Parathyroid adenoma (tissue), 2 donors: ENCODE data around the gene EPS8L2.

Source experiments
- H2AFZ ChIP-seq: fragments of 300-600 bp; sonication (generic); one replicate; pipeline ENCODE4 v1.7.0; 2017; ENCODE audit warnings: antibody characterized with exemption, mild to moderate bottlenecking
- H3K27ac ChIP-seq: fragments of 300-600 bp; sonication (generic); one replicate; pipeline ENCODE4 v1.7.0; 2017
- H3K27me3 ChIP-seq: fragments of 300-600 bp; sonication (generic); one replicate; pipeline ENCODE4 v1.7.0; 2017; ENCODE audit warnings: low read length; ENCODE audit not compliant: control insufficient read depth, insufficient read depth
- H3K36me3 ChIP-seq: fragments of 300-600 bp; sonication (generic); one replicate; pipeline ENCODE4 v1.7.0; 2017; ENCODE audit warnings: low read length; ENCODE audit not compliant: control insufficient read depth, insufficient read depth
- H3K4me1 ChIP-seq: fragments of 300-600 bp; sonication (generic); one replicate; pipeline ENCODE4 v1.7.0; 2017; ENCODE audit warnings: control low read depth
- H3K4me2 ChIP-seq: fragments of 300-600 bp; sonication (generic); one replicate; pipeline ENCODE4 v1.7.0; 2017; ENCODE audit warnings: low read length
- H3K4me3 ChIP-seq: fragments of 300-600 bp; sonication (generic); one replicate; pipeline ENCODE4 v1.7.0; 2017; ENCODE audit warnings: low read depth, low read length
- H3K79me2 ChIP-seq: fragments of 300-600 bp; sonication (generic); one replicate; pipeline ENCODE4 v1.7.0; 2017; ENCODE audit warnings: control low read depth
- H3K9ac ChIP-seq: fragments of 300-600 bp; sonication (generic); one replicate; pipeline ENCODE4 v1.7.0; 2017; ENCODE audit warnings: mild to moderate bottlenecking
- H3K9me3 ChIP-seq: fragments of 300-600 bp; sonication (generic); one replicate; pipeline ENCODE4 v1.7.0; 2017; ENCODE audit warnings: low read length; ENCODE audit not compliant: control insufficient read depth
- TF ChIP-seq, protein P1 (sequence below): fragments of 300-600 bp; sonication (generic); IDR thresholded peaks from one replicate; pipeline ENCODE4 v1.7.0; 2017; ENCODE audit warnings: antibody characterized with exemption, mild to moderate bottlenecking
- donor health status: primary hyperparathyroidism.

Gene EPS8L2

DNA sequence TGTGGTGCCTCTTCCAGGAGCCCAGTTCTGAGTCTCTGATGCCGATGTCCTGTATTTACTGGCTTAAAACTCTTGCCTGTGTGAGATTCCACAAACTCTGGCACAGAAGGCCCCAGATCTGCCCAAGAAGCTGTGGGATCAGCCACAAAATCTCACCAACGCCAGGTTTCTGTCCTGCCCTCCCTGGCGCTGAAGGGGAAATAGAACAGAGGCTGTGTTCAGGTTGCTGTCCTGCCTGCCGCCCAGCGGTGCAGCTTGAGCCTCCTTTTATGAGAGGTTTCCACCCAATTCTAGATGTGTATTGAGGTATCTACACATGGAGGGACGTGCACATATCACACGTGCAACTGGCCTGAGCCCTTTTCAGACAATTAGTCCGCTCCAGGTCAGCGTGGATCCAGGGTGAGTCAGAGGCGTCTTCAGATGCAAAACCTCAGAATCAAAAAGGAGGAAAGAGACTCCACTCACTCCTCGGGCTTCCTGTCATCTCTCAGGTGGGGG, 8.2 kb upstream of the EPS8L2 start:
- Histone ChIP-seq H3K27me3 (no peaks in the 10 kb centered on the region), H3K9ac (no peak overlapping the region), H3K79me2 (no peaks in the 10 kb centered on the region), H3K4me2 (no peak overlapping the region), H3K36me3 (no peaks in the 10 kb centered on the region), H2AFZ (no peak overlapping the region), H3K4me3 (no peak overlapping the region), H3K27ac (no peak overlapping the region), H3K9me3 (no peaks in the 10 kb centered on the region), H3K4me1 (no peaks in the 10 kb centered on the region)
- TF ChIP-seq, protein P1, sequence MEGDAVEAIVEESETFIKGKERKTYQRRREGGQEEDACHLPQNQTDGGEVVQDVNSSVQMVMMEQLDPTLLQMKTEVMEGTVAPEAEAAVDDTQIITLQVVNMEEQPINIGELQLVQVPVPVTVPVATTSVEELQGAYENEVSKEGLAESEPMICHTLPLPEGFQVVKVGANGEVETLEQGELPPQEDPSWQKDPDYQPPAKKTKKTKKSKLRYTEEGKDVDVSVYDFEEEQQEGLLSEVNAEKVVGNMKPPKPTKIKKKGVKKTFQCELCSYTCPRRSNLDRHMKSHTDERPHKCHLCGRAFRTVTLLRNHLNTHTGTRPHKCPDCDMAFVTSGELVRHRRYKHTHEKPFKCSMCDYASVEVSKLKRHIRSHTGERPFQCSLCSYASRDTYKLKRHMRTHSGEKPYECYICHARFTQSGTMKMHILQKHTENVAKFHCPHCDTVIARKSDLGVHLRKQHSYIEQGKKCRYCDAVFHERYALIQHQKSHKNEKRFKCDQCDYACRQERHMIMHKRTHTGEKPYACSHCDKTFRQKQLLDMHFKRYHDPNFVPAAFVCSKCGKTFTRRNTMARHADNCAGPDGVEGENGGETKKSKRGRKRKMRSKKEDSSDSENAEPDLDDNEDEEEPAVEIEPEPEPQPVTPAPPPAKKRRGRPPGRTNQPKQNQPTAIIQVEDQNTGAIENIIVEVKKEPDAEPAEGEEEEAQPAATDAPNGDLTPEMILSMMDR: no peak

DNA sequence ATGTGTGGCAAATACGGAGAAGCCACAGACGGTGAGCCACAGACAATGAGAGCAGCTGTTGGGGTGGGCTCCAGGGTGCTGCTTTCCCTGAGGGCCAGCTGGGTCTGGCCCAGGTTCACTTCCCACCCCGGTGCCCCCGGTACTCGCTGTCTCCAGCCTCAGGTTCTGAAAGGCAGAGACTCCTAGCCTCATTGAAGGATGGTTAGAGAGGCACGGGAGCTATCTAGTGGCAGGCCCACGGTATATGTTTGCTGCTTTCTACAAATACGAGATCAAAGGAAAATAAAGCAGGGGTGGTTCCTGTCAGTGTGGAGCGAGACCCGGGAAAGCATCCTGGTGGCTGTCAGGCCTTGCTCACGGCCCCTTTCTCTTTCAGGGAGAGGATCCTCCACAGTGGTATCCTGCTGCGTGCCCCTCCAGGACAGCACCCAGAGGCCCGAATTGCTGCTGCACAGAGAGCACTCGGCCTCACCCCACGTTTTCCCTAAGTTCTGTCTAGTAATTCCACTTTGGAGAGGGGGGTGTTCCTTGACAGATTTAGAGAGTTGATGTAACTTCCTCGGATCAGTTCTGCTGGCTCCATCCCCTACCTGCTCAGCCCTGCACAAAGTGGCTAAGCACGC, 7.4 kb upstream of the EPS8L2 start:
- Histone ChIP-seq H3K9me3 (no peaks in the 10 kb centered on the region), H2AFZ (no peak overlapping the region), H3K27me3 (no peaks in the 10 kb centered on the region), H3K79me2 (no peaks in the 10 kb centered on the region), H3K4me1 (no peaks in the 10 kb centered on the region), H3K27ac (no peak overlapping the region), H3K36me3 (no peaks in the 10 kb centered on the region), H3K4me2 (no peak overlapping the region), H3K4me3 (no peak overlapping the region), H3K9ac (no peak overlapping the region)
- TF ChIP-seq, protein P1: no peak

DNA sequence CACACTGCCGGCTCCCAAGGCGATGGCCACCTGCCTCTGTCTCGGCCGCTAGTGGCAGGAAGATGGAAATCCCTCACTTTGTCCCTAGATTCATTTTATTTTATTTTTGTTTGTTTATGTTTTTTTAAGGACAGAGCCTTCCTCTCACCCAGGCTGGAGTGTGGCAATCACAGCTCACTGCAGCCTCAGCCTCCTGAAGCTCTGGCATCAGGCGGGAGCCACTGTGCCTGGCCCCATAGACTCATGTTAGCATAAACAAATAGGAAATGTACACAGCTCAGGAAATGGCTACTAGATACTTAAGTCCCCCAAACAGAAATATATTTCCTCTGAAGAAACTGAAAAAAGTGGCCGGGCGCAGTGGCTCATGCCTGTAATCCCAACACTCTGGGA, 6.9 kb upstream of the EPS8L2 start:
- H2AFZ ChIP-seq: no peak overlapping the region
- no peaks in the 10 kb centered on the region for H3K36me3 ChIP-seq

DNA sequence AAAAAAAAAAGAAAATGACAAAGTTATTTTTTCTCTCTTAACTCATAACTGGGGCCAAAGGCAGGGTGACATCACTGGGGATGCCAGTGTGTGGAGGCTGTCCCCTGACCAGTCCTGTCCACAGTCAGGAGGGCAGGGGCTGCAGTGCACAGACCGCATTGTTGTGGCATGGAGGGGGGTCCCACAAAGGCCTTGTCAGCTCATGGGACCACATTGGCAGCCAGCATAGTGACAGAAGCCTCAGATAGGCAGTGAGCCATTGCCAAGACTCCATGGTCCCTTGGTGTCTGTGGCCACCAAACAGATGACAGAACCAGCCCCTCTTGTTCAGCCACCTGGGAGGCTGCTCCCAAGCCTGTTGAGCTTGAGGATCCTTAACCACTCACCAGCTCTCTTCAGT, 6.3 kb upstream of the EPS8L2 start:
- Histone ChIP-seq H3K4me3 (no peak overlapping the region), H3K27me3 (no peaks in the 10 kb centered on the region), H3K36me3 (no peaks in the 10 kb centered on the region), H3K9ac (no peak overlapping the region), H3K9me3 (no peaks in the 10 kb centered on the region), H3K4me2 (no peak overlapping the region), H3K27ac (no peak overlapping the region), H3K79me2 (no peaks in the 10 kb centered on the region), H2AFZ (no peak overlapping the region), H3K4me1 (no peaks in the 10 kb centered on the region)
- TF ChIP-seq, protein P1: no peak

More for the DNA sequence above, 6.9 kb upstream of the EPS8L2 start:
- Histone ChIP-seq H3K4me2 (no peak overlapping the region), H3K27me3 (no peaks in the 10 kb centered on the region), H3K79me2 (no peaks in the 10 kb centered on the region), H3K27ac (no peak overlapping the region), H3K4me3 (no peak overlapping the region), H3K9ac (no peak overlapping the region), H3K9me3 (no peaks in the 10 kb centered on the region), H3K4me1 (no peaks in the 10 kb centered on the region)
- TF ChIP-seq, protein P1: no peak
